Measurements from ENCODE around the gene MOV10.

GRCh38 chr1:112665857-112666256 lies 8.6 kb upstream of the MOV10 start:
- TF ChIP-seq CTCF (IDR thresholded peaks at IDR 0.05) (no peak), POLR2A (IDR thresholded peaks at IDR 0.05) (no peak)
